Activated CD4-positive, alpha-beta T cell treated with anti-CD3 and anti-CD28 coated beads, Interleukin-2, amount 50 U/mL, for 48 hours (primary cell): ENCODE measurements around the gene MELTF.

Source experiments
- DNase-seq, 2 experiments: peaks; one replicate each; pipeline ENCODE4 v3.0.0-alpha.2; 2020

The MELTF gene

GRCh38 chr3:197008436-197009209 lies 21.0 kb downstream of the MELTF start:
- no peak for DNase-seq

- DNase-seq = no peak
Observed at GRCh38 chr3:197007953-197008352, 21.7 kb downstream of the MELTF start.

GRCh38 chr3:197007296-197007940 lies 22.2 kb downstream of the MELTF start:
- DNase-seq = no peak

GRCh38 chr3:197006860-197007259 lies 22.8 kb downstream of the MELTF start:
- no peak for DNase-seq

- no peak for DNase-seq
Observed at GRCh38 chr3:197006446-197006845, 23.2 kb downstream of the MELTF start.

GRCh38 chr3:197003461-197004385 lies 25.9 kb downstream of the MELTF start:
- peak; percentile 29 to 38 for DNase-seq

- DNase-seq = peak; percentile 84 to 87
Observed at GRCh38 chr3:197002701-197003454, 26.7 kb downstream of the MELTF start.

- no peak for DNase-seq
Observed at GRCh38 chr3:197001972-197002700, 27.5 kb downstream of the MELTF start.

- DNase-seq = no peak
Observed at GRCh38 chr3:197001106-197001971, 28.3 kb downstream of the MELTF start.

GRCh38 chr3:197000211-197000610 lies 29.4 kb downstream of the MELTF start:
- DNase-seq = no peak

- no peak for DNase-seq
Observed at GRCh38 chr3:196998966-196999760, 30.5 kb downstream of the MELTF start.

- no peak for DNase-seq
Observed at GRCh38 chr3:196997311-196997710, 32.3 kb downstream of the MELTF start.

GRCh38 chr3:196996454-196997265 lies 33.0 kb downstream of the MELTF start:
- DNase-seq = no peak

- DNase-seq = no peak
Observed at GRCh38 chr3:196995646-196996355, 33.8 kb downstream of the MELTF start.

- no peak for DNase-seq
Observed at GRCh38 chr3:196995027-196995426, 34.6 kb downstream of the MELTF start.

- DNase-seq = no peak
Observed at GRCh38 chr3:196994056-196994455, 35.6 kb downstream of the MELTF start.

GRCh38 chr3:196992461-196993065 lies 37.1 kb downstream of the MELTF start:
- no peak for DNase-seq
